RPMI7951 (cell line): ENCODE measurements around the gene NRXN2. TPM values are rescaled to one million over a fixed set of nuclear protein-coding genes. Genes with fewer than 3 reads are reported as not detected.

ENCODE experiments used
- DNase-seq: peaks from one replicate; pipeline ENCODE4 v3.0.0-alpha.2; 2012; ENCODE audit warnings: low read depth
- total RNA-seq: library from RNA; depleted of rRNA; stranded (reverse); fragments of >200 nt; shearing (Covaris generic); gene quantifications from 2 replicates; pipeline ENCODE4 v1.2.3, GENCODE V29; 2014; rRNA removed

Gene NRXN2
- 0.10 and 0.36 TPM in 2 replicates for total RNA-seq

DNA sequence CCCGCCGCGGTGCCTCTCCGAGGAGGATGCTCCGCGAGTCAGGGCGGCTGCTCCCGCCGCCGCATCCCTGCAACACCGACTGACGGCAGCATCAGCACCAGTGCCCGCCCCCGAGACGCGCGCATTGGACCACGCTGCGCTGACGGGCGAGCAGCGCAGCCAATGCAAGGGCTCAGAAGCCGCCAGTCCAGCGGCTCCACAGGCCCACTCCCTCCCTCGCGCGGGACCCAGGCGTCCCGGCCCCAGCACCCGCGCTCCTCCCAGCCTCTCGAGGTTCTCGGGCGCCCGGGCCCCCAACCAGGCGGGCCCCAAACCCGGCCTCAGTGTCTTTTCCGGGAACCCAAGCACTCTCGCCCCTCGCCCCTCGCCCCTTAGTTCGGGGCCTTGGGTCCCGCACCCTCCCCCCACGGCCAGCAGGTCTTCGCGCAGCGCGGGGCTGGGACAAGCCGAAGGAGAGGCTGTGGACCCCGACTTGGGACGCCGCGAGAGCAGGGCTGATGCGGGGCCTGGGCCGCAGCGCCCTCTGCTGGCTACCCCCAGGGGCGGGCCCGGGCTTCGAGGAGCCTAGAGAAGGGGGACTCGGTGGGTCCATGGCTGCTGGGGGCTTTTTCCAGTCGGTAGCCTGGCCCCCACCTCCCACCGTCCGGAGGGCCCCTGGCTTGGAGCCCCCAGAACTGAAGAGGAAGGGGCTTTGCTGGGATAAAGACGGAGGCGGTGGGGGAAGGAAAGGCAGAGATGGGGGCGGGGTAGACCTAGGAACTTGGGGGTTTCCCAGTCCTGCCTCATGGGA, at the start of gene NRXN2:
Gene NRXN2, minus strand, starts transcription at position 81 of the 790 bp plus-strand sequence. CDS start 9,498 bp downstream, outside the sequence.
- DNase-seq: peak; percentile 71

DNA sequence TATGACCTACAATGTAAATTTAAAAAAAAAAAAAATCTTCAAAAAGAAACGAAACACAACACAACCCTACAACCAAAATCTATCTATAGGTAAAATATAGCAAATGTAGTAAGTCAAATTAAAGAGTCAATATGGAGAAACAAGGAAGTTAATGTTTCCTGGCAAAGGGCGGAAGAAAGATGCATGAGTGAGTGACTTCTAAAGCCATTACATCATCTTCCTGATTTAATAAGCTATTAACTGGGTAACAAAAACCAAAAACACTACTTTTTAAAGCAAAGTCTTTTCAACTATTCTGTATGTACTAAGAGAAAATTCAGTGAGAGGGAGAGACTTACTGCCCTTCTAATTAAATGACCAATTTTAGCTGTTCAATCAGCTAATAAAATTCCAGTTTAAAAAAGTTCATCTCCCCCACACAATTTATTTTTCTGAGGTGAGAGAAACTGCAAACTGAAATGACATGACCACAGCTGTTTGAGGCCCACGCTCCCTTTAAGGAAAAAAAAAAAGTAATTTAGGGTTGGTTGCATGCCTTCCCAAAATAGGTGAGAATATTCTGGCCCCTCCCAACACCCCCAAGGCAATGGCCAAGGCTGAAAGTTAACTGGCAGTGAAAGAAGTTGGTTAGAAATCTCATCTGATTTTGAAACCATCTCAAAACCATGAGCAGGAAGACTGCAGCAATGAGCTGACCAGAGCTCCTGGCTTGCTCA, 49.5 kb upstream of the NRXN2 start:
- DNase-seq: no peak

DNA sequence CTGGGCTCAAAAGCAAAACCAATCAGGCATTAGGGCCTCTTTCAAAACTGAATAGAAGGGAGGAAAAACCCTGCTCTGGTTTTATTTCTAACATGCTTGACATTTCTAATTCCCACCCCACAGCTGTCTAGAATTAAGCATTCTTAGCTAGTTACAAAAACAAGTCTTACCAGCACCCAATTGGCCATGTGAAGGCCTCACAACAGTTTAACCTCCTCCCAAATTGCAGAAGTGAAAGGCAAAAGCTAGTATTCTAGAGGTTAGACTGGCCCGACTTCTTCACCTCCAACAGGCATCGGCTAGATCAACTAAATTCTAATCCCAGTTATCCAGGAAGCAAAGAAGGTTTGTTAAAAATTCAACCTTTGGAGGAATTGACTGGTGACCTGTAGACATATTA, 48.9 kb upstream of the NRXN2 start:
- no peak for DNase-seq

DNA sequence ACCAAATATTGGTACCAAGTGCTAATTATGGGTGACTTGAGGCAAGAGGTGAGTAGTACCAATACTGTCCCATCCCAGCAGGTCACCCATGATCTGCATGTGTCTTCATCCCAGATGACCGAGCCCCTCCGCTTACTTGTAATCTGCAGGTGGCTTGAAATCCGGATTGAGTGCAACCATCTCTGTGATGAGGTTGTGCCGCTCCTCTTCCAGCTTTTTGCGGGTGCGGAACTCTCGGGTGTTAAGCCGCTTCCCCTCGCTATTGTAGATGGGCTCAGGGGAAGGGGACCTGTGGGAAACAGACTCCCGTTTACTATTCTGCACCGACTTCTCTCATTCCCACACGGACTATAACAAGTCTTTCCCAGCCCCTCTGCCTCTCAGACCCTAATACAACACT, 47.1 kb upstream of the NRXN2 start:
- DNase-seq: no peak

GRCh38 chr11:64769283-64769682, 46.3 kb upstream of the NRXN2 start:
- DNase-seq: no peak

- DNase-seq: no peak
Observed at GRCh38 chr11:64768300-64768694, 45.3 kb upstream of the NRXN2 start.

GRCh38 chr11:64767344-64768299, 44.6 kb upstream of the NRXN2 start:
- peak; percentile 52 for DNase-seq

- DNase-seq: no peak
Observed at GRCh38 chr11:64766881-64767280, 43.9 kb upstream of the NRXN2 start.

DNA sequence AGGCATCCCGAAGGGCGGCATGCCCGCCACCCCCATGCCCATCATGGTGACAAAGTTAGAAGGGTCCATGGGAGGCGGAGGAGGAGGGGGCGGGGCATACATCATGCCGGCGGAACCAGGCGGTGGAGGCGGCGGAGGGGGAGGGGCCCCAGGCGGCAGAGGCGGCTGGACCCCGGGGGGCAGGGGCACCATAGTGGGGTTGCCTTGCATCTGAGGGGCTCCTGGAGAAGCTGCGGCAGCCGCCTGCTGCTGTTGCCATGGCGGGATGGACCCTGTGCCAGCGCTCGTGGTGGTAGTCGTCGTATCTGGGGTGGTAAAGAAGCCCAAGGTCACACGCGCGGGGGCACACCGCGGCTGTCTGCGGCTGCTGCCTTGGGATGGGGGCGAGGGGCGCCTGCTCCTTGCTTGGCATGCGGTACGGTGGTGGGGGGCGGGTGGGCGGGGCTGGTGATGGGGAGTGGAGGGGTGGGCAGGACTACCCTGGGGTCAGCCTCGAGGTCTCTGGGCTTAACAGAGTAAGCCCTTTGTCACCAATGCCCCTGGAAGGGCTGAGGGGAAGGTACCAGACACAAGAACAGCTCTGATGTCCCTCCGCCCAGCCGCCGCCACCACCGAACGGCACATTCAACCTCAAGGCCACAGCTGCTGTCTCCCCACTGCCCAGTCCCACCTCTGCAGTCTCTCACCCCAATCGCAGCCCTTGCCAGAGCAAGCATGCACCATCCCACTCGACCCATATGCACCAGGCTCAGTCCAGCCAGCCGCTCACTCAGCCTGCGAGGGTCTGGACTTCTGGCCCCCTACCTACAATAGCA, 43.1 kb upstream of the NRXN2 start:
- no peak for DNase-seq

DNA sequence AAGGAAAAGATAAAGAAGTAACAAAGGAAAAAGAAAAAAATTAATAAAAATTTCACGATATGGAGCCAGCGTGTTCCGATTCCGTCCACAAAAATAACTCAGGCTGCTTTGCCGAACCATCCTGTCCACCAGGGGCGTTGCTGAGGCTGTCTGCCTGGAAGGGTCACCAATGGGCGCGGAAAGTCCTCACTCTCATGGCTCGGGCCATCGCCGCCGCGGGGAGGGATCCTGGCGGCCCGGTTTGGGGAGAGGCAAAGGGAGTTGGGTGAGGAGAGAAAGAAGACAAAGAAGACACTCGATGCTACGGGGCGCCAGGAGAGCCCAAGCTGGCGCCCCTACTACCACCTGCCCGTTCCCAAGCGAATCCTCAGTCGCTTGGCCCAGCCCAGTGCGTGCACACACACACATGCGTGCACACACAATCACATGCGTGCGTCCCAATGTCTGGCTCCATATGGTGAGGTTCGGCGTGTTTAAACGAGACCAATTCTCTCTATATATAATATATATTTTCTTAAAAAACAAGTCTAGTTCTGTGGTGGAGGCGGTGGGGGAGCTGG, 42.4 kb upstream of the NRXN2 start:
- no peak for DNase-seq

DNA sequence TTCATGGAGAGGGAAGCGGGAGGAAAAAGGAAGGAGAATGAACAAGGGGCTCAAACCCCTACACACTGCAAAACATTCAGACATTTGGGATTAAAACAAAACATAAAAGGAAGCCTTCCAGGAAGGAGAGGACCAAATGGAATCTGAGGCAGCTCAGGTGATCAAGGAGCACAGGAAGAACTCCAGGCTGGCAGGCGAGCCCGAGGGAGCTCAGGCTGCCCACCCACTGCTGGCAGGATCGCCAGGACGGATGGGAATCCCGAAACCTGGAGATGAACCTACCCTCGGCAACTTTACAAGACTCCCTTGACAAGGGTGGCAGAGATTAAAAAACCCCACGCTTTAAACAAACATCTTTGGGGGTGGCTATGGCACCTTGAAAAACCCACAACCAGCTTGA, 41.8 kb upstream of the NRXN2 start:
- DNase-seq: no peak

DNA sequence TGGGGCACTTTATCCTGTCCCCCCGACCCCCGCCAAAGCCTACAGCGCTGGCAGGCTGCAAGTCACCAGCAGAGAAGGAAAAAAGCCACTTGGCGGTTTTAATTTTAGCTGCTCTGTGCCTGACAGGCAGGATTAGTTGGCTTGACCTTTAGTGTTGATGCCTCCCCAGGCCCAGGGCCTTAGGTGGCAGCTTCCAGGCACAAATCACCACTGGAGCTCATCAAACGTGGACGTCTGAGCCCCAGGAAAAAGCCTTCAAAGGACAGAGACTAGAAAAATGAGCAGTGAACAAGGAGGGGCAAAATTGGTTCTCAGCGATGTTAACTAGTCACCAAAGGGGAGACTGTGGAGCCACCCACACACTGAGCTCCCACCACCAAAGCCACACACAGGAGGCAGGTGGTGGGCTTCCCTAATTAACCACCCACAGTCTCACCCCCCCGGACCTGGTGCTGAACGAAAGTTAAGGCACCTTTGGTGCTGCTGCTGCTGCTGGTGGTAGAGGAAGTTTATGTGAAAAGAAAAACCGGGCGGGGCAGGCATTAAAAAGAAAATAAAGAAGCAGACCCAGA, 41.1 kb upstream of the NRXN2 start:
- no peak for DNase-seq

DNA sequence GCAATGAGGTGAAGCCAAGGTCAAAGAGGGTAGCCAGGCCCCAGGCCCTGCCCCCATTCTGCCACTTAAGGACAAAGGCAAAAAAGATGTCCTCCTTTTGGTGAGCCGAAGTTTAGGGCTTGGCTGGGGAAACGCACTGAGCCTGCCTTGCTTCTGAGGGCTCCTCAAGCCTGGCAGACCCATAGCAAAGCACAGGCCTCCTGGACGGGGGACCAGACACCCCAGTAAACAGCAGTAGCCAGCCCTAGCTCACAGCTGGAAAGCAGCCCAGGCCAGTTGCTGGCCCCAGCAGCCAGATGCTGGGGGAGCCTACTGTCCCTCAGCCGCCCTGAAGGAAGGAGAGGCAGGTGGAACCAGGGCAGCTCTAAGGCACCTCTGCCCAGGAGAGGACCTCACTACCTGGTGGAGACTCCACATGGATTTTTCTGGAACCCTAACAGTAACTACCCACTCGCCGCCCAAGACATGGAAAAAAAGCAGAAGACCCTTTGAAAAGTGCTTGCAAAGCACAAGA, 40.6 kb upstream of the NRXN2 start:
- no peak for DNase-seq

DNA sequence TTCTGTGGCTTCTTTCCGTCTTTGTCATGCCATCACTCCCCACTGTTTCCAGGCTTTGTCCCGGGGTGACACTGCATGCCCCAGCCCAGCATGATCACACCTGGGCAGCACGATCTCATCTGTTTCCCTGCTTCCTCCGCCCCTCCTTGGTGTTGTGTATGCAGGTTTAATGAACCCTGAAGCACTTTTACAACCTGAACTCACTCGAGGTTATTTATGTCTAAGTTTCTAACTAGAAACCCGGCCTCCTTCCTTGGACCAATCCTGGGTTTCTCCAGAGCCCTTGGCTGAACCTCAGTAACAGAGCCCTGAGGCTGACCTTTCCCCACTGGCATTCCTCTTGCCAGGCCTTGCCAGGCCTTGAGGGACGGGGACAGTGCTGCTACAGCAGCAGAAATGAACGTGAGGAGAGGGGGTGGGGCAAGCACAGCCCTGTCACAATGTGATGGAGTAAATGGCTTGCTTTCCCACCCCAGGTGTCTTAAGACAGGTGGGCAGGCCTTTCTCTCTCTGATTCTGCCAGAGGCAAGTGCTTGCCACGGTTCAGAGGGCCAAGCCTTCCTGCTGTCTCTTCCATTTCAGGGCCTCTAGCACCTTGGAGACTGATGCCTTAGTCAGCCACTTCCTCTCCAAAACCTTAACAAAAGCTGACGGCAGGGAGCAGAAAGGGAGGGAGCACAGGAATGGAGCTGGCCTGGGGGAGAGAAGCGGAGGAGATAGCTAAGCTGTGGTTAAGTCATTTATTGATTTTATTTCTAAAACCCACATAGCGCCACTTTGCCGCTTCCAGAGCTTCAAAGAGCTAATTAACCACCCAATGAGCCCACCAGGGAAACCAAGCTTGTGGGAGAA, 39.9 kb upstream of the NRXN2 start:
- no peak for DNase-seq

DNA sequence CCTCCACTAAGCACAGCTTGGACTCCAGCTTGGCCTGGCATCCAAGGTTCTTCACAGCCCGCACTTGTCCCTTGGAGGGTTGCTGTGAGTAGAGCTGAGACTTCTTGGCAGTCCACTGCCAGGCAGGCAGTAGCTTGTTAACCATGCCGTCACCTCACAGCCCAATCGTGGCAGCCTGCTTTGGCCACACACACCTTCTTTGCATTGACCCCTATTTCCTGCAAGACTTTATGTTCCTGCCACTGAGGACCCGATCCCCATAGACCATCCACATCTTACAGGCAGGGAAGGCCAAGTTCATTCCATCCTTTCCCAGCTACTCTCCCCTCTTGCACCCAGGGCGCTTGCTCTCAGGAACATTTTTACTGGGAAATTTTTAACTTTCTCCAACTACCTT, 39.3 kb upstream of the NRXN2 start:
- no peak for DNase-seq

DNA sequence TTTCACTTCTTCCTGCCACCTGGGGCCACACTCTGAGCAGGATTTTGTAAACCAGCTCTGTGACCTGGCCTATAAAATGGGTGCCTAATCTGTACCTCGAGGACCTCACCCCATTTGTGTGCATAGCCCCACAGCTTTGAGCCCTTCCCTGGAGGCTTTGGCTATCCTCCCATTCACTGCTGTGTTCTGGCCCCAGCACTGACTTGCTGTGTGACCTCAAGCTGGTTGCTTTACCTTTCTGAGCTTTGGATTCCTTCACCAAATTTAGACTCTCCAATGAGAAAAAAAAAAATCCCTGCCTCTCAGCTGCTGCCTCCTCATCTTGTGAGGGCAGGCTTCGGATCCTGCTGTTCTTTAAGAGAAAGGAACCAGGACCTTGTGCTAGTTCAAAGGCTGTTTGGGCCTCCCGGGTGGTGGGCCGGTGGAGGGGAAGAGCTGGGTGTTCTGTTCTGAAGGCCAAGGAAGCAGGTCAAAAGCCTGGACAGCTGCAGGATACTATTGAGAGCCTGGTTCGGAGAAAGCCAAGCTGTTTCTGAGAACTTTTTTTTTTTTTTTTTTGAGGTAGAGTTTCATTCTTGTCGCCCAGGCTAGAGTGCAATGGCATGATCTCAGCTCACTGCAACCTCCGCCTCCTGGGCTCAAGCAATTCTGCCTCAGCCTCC, 37.9 kb upstream of the NRXN2 start:
- DNase-seq: no peak

GRCh38 chr11:64759722-64760719, 37.0 kb upstream of the NRXN2 start, which contains the start of gene PYGM:
PYGM (minus strand) TSS chr11:64759974; CDS start chr11:64759898, 76 bp downstream.
- no peak for DNase-seq
